Fibroblast of pulmonary artery (primary cell): ENCODE data around the gene TAF4.

Source experiments
- DNase-seq: peaks from one replicate; pipeline ENCODE4 v3.0.0-alpha.2; 2010; ENCODE audit warnings: low read depth
- H3K4me3 ChIP-seq: replicated peaks from 2 replicates; pipeline ENCODE4 v1.5.1; 2011; ENCODE audit warnings: low read depth, mild to moderate bottlenecking, control low read depth, low read length, moderate library complexity
- CTCF ChIP-seq: IDR thresholded peaks from 2 replicates; pipeline ENCODE4 v1.5.1; 2011; ENCODE audit warnings: mild to moderate bottlenecking, control low read depth, low read length, inconsistent platforms; ENCODE audit errors: missing control alignments

The TAF4 gene

GRCh38 chr20:62066339-62066982, 780 bp upstream of the TAF4 start:
- DNase-seq, result peak; percentile 28
- TF ChIP-seq CTCF, result no peak
- peak overlapping the region; percentile 64 for H3K4me3 ChIP-seq

- TF ChIP-seq CTCF, result no peak
- peak overlapping the region; percentile 54 for H3K4me3 ChIP-seq
- DNase-seq, result no peak
Measured at GRCh38 chr20:62064770-62065673, 659 bp downstream of the TAF4 start.

- H3K4me3 ChIP-seq, result peak overlapping the region; percentile 48
Measured at GRCh38 chr20:62063981-62064769, 1.5 kb downstream of the TAF4 start.

GRCh38 chr20:62063315-62063980, 2.2 kb downstream of the TAF4 start:
- no peak for DNase-seq
- H3K4me3 ChIP-seq, result peak overlapping the region; percentile 48
- no peak for TF ChIP-seq CTCF

More at GRCh38 chr20:62063981-62064769, 1.5 kb downstream of the TAF4 start:
- no peak for TF ChIP-seq CTCF
- no peak for DNase-seq

GRCh38 chr20:62062661-62063314, 2.9 kb downstream of the TAF4 start:
- no peak overlapping the region for H3K4me3 ChIP-seq
- TF ChIP-seq CTCF, result no peak
- no peak for DNase-seq
